Ecto neural progenitor cell (in vitro differentiated cells): ENCODE data around the gene GLYR1.

Source experiments
- DNase-seq: peaks from one replicate; pipeline ENCODE4 v3.0.0-alpha.2; 2018; ENCODE audit warnings: low spot score

GLYR1 gene

DNA sequence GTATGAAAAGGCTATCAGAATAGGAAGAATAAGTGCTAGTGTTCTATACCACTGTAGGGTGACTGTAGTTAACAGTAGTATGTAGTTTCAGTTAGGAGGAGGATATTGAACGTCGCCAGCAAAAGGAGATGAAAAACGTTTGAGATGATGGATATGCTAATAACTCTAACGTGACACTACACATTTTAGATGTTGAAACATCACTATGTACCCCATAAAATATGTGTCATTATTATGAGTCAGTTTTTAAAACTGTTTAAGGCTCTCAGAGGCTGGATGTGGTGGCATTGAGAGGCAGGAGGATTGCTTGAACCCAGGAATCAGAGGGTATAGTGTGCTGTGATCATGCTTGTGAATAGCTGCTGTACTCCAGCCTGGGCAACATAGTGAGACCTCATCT lies 32.0 kb upstream of the GLYR1 start:
- DNase-seq = no peak

DNA sequence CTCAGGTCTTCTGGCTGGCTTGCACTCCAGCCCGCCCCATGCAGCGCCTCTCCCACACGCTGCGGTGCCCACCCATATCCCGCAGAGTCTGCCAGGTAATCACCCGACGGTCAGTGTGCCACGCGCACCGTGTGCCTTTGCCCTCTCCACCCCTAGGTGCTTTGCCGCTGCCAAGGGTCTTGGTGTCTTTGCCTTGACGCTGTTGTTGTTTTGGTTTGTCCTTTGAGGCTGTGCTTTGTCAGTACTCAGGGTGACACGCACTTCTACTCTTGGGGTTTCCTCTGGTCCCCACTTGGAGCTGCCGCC lies 30.2 kb upstream of the GLYR1 start:
- no peak for DNase-seq

DNA sequence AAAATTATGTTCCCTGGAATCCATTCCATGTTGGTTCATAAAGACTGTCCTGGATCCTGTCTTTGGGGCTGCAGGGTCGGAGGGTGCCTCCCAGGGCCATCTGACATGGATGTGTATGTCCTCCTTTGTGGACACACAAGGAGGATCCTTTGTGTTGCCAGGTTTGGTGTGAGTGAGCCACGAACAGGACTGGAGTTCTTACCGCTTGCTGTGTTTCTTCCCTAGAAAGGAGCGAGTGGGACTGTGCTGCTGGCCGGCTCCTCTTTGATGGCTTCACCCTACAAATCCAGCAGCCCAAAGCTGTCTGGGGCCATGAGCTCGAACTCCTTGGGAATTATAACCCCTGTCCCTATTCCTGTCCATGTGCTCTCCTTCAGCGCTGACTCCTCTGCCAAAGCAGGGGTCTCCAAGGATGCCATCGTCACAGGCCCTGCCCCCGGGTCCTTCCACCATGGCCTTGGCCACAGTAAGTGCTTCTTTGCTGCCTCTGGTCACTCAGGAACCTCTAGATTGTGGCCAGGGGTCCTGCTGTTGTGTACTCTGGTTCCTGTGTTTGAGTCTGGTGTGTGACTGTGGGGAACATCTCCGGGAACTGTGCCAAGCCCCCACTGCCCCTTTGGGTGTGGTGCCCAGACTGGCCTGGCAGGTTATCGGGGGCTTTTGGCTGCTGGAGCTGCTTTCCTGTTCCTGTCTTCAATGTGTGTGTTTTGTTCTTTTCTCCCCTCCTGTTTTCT lies 29.7 kb upstream of the GLYR1 start:
- no peak for DNase-seq

DNA sequence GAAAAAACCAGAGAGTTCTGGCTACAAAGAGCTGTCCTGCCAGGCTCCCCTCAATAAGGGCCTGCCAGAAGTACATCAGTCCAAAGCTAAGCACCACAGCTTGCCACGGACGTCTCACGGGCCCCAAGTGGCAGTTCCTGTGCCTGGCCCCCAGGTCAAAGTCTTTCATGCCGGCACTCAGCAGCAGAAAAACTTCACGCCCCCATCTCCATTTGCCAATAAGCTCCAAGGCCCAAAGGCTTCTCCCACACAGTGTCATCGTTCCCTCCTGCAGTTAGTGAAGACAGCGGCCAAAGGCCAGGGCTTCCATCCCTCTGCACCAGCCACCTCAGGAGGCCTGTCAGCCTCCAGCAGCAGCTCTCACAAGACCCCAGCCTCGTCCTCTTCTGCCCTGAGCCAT lies 27.6 kb upstream of the GLYR1 start:
- no peak for DNase-seq

DNA sequence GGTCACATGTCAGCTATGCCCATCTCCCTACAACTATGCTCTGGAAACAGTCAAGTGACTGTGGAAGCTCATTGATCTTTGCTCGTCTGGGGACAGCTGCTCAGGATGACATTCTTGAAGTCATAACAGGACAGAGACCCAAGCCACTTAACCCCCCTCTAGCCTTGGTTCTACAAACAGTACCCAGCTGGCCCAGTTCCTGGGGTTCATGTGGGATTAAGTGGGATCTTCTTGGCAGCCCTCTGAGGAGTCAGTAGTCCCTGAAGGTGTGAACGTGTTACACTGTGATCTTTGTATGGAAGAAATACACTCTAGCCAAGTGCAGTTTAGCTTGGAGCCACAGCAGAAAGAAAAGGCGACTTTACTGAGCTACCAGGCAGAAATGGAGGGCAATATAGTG lies 26.0 kb upstream of the GLYR1 start:
- DNase-seq = no peak

DNA sequence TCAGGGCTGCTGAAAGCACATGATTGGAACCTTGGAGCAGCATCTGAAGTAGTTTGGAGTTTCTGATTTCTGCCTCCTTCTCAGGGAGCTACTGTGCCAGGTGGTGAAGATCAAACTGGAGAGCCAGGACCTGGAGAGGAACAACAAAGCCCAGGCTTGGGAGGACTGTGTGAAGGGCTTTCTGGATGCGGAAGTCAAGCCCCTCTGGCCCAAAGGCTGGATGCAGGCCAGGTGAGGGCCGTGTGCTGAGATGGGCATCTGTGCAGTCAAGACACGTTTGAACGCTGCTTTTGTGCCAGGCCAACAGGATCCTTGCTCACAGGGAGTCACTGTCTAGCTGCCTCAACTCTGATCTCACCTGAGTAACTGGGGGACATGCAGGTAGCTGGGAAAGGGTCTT lies 24.0 kb upstream of the GLYR1 start:
- DNase-seq = no peak

DNA sequence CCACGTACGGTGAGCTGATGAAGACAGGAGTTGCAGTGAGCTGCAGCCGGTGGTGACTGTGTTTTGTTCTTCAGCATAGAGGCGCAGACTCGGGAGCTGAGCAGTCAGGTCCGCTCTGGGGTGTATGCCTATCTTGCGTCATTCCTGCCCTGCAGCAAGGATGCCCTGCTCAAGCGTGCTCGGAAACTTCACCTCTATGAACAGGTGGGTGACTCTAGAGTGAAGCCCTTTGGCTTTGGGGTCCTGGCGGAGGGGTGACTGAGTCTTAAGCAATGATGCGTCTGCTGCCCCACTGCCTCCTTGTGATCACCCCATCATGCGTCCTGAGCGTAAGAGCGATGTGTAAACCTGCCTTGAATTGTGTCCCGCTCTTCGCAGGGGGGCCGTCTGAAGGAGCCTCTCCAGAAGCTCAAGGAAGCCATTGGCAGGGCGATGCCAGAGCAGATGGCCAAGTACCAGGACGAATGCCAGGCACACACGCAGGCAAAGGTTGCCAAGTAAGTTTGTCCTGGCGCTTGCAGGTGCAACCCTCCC lies 23.1 kb upstream of the GLYR1 start:
- no peak for DNase-seq

DNA sequence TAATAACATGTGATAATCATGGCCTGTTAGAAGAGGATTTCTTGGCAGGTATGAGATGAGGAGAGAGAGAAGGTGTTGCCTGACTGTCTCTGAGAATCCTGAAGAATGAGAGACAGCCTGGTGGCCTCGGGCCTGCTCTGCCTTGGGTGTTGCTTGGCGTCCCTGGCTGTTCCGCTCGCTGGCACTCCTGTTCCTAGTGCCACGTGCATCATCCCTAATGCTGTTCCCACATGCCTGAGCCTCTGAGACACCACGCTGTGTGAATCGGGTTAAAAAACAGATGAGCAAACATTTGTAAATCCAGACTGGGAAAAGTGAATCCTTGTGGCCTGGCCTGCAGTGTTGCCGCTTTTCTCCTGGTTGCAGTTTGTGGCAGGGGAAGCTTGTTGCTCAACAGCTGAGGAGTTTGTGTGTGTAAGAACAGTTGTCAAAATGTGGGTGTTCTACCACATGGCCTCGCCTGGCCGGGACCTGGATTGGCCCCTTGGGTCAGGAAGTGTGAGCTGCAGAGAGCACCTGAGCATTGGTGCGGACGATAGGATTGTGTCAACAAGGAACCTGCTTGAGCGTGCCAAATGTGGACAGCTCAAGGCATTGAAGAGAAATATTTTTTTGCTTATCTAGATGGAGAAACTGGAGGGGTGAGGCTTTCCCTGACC lies 22.2 kb upstream of the GLYR1 start:
- no peak for DNase-seq

DNA sequence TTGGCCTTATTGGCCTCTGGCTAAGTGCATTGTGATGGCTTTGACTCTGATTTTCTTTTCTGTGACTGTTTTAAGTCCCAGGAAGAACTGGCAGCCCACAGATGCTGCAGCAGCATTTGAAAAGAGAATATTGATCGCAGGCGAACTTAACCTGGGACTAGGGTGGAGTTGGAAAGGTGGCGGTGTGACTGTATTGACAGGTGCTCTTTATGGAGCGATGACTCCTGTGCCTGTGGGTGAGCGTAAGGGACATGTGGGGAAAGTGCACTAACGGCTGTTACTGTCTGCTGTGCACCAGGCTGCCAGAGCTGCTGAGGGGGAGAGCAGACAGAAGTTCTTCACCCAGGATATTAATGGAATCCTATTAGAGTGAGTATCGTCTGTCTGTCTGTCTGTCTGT lies 21.4 kb upstream of the GLYR1 start:
- DNase-seq = no peak

DNA sequence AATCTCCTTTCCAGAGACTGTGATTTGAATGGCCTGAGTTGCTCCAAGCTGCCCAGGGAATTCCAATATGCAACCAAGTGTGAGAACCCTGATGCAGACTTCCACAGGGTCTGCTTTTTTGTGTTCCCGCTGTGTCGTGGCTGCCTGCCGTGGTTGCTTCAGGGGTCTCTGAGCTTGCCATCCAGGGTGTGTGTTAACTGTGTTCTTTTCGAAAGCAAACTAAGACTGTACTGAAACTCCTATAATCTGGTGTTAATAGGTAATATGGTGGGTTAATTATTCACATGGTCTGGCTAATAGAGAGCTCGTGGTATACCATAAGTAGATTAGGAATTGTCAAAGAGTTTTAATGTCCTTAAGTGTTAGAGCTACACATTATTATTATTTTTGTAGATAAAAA lies 20.9 kb upstream of the GLYR1 start:
- DNase-seq = no peak

DNA sequence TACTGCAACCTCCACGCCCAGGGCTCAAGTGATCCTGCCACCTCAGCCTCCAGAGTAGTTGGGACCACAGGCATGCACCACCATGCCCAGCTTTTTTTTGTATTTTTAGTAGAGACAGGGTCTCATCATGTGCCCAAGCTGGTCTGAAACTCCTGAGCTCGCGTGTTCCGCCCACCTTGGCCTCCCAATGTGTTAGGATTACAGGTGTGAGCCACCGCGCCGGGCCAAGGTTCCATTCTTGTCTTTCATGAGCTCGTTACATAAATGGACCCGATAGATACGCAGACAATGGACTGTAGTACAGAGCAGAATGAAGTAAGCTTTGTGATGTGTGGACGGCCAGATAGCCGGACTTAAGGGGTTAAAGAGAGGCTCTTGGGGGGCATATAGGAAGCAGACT lies 19.5 kb upstream of the GLYR1 start:
- DNase-seq = no peak

DNA sequence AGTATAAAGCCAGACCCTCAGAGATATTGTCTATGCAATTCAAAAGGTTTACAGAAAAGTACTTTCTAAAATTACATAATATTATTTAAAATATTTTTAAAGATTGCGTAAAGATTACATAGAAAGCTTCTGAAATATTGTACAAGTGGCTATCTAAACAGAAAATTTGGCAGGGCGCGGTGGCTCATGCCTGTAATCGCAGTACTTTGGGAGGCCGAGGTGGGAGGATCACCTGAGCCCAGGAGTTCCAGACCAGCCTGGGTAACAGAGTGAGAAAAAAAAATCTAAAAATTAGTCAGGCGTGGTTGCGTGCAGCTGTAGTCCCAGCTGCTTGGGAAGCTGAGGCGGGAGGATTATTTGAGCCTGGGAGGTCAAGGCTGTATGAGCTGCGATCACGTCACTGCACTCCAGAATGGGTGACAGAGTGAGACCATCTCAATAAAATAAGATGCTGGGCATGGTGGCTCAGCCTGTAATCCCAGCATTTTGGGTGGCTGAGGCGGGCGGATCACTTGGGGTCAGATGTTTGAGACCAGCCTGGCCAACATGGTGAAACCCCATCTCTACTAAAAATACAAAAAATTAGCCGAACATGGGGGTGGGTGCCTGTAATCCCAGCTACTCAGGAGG lies 18.3 kb upstream of the GLYR1 start:
- no peak for DNase-seq

DNA sequence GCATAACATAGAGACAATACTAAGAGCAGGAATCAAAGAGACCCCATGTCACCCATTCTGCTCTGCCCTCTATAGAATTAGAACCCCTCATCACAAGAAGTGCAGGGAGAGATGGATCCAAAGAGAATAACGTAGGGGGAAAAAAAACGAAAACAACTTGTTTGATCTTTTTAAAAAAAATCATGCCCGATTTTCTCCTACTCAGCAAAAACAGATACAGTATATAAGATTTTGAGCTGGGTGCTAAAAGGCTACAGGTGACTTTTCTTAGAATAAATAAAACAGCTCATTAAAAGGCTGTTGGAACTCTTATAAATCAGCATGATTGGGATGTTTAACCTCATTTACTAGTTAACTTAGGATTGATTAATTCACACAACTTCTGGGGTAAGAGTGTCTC lies 17.6 kb upstream of the GLYR1 start:
- no peak for DNase-seq

DNA sequence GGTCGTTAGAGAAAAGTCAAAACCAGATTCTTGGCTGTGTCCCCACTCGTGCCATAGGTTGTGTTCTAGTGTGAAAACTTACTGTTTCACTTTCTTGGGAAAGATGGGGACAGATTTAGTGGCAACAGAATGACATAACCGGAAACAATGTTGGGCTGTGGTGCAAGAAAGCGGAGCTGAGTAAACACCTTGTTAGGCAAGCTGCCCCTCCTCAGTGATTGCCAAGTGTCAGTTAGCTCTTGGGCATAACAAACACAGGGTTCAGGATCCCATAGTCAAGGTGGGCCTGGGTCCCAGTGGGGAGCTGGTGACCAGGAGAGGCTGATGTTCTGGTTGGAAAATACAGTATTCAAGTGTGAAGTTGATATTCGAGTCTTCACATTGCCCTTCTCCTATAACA lies 15.6 kb upstream of the GLYR1 start:
- DNase-seq = no peak

DNA sequence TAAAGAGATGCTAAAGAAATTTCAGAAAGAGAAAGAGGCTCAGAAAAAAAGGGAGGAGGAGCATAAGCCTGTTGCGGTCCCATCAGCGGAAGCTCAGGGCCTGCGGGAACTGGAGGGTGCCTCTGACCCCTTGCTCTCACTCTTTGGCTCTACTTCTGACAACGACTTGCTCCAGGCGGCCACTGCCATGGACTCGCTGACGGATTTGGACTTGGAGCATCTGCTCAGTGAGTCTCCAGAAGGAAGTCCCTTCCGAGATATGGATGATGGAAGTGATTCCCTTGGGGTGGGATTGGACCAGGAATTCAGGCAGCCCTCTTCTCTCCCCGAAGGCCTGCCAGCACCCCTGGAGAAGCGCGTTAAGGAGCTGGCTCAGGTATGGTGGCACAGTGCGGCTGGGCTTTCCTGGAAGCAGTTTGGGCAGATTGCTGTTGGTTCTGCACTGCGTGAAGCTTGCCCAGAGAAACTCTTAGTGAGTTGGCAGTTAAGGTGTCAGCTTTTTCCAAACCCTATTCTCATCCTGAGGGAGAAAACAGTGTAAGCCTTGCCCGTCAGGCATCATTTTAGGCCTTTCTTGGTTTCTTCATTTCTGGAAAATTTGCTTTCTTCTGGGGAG lies 13.7 kb upstream of the GLYR1 start:
- no peak for DNase-seq

DNA sequence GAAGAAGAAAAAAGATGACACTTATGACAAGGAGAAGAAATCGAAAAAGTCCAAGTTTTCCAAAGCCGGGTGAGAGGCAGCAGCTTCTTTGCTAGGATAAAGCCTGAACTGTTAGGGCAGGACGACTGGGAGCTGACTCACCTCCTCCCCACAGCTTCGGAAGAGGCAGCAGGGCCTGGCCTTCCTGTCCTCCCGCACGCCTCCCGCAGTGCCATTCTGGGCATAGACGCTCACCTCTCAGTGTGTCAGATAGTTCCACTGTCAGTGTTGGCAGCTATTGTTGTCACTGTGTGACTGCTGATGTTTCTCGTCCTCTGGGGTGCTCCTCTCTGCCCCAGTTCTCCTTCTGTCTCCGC lies 12.8 kb upstream of the GLYR1 start:
- no peak for DNase-seq

DNA sequence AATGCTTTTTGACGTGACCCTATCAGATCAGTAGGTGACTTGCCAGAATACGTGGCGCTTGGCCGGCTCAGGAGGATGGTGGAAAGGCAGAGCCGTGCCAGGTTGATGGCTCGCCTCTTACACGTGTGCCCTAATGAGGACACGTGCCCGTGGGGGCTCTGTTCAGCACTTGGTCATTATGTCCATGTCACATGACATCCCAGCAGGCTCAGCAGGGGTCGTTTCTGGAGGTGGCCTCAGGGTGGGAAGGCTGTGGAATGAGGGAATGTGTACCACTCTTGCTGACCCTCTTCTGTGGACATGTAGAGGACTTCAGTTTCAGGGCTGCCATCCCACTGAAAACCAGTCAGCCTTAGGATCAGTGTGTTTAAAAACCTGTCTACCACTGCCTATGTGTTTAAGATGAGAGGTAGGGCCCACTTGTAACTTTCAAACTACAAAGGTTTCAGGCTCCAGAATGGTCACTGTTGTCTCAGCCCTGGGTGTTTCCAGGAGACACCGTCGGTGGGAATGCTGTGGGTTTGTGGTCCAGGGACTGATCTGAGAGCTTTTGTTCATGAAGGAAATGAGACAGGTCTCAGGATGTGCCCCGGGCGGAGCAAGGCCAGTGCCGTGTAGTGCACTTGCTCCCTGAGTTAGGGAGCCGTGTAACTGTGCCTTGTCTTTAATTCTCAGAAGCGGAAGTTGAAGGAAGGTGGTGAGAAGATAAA lies 12.3 kb upstream of the GLYR1 start:
- no peak for DNase-seq

DNA sequence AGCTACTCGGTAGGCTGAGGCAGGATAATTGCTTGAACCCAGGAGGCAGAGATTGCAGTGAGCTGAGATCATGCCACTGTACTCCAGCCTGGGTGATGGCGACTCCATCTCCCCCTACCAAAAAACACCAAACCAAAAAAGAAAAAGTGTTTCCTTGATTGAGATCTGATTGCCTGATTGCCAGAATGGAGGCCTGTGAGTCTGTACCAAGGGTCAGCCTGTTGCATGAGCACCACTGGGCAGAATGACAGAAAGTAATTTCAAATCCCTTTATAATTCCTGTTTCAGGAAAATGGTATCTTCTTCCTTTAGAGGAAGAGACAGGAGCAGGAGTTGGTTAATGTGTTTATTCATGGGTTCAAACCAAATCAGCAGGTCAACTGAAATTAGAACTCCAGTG lies 8.7 kb upstream of the GLYR1 start:
- DNase-seq = no peak

DNA sequence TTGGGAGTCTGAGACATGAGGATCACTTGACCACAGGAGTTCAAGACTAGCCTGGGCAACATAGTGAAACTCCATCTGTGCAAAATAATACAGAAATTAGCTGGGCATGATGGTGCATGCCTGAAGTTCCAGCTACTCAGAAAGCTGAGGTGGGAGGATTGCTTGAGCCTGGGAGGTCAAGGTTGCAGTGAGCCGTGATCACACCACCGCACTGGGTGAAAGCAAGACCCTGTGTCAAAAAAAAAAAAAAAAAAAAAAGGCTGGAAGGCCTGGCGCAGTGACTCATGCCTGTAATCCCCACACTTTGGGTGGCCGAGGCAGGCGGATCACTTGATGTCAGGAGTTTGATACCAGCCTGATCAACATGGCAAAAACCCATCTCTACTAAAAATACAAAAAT lies 8.3 kb upstream of the GLYR1 start:
- DNase-seq = no peak

DNA sequence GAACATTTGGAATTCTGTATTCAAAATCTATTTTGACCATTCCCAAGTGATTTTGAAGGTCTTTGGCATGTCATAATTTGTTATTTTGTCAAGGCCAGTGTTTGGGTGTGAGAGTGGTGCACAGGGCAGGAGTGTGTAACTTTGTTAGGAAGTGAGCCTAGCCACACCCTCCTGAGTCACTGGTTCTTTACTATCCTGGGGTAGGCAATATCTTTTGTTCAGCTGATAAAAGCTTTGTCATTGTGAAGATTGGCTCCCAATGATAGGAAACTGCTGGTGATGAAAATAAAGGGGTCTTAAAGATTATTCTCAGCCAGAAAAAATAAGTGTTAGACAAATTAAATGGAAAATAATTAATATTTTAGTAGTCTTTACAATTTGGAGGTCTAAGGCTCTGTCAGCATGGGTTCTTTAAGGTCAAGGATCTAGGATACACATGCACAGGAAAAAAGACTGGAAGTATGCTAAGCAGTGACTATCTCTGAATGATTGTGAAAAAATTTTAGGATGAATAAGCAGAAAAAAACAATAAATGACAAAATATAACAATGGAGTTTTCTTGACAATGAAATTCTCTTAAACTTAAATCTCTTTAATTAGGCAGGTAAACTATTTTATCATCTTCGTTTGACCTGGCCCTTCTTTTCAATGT lies 5.3 kb upstream of the GLYR1 start:
- no peak for DNase-seq

DNA sequence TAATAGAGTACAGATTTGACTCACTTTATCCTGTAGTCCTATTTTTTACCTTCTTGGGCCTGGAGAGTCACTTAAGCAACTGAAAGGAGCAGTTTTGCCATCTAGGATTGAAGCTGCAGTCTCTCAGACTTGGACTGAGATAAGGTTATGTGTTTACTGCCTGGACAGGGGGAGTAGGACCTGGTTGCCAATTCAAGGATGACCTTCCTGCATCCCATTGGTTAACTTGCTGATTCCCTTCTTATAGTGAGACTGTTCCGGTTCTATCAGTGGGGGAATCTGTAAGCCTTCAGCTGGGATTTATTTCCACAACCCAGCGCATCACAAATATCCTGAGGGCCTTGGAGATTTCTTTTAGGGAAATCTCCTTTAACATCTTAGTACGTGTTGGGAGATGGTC lies 3.1 kb upstream of the GLYR1 start:
- DNase-seq = no peak
